ENCODE measurements around the gene EPS8L1. TPM values are rescaled to one million over a fixed set of nuclear protein-coding genes. Genes with fewer than 3 reads are reported as not detected.
A peak's percentile ranks its signal among the peaks of the same experiment; 100 is the strongest.

The EPS8L1 gene
- total and polyA plus RNA-seq, 2 donors (not counting 1 experiment from before 2014, with no cell fraction given) = 0.72 to 1.0 TPM

DNA sequence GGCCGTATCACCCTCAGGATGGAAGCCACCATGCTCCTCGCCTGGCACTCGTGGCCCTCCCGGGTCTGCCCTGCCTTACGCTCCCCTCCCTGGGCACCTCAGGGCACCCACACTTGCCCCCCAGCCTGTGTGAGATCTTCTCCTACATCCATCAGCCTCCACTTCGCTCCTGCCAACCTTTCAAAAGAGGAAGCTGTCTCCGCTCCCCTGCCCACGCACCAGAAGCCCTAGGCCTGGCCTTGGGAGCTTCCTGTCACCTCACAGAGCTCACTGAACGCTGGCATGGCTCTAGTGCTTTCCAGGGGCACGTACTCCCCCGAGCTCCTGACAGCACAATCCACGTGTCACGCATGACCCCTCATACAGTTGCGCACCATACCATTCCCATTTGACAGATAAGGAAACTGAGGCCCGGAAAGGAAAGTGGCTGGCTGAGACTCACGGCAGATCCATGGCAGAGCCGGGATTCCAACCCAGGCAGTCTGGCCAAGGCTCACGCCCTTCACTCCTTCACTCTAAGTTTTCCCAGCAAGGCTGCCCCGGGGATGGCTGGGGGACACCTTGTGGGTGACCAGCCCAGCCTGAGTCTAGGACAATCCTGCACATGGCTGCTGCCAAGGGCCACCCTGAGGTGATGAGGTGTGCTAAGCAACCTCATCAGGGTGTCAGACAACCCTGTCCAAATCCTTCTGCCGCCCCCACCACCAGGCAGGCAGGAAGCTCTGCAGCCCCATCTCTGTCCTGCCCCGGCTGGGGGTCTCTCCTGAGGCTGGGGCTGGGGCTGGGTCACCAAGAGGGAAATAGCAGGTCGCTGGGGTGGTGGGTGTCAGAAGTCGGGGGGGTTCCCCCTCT lies 22.4 kb downstream of the EPS8L1 start:
- ATAC-seq (ENCODE audit: low read depth) = no peak

More for the DNA sequence above, 22.4 kb downstream of the EPS8L1 start:
- Histone ChIP-seq H3K27me3 (replicated peaks in 1 of 4; ENCODE audit: control extremely low read depth in 1 of 4, control insufficient read depth in 3 of 4, insufficient read depth in 4 of 4, low read length in 3 of 4) (no peaks in the 10 kb centered on the region), H3K36me3 (replicated peaks in 1 of 2; ENCODE audit: control extremely low read depth in 1 of 2, control insufficient read depth in 1 of 2, extremely low read depth in 1 of 2, insufficient read depth in 2 of 2, low read length in 1 of 2) (peaks cover 0 to 58% of the 10 kb centered on the region in 2 experiments), H4K20me1 (ENCODE audit: control insufficient read depth, insufficient read depth, low read length, poor library complexity, severe bottlenecking) (peaks cover 60% of the 10 kb centered on the region), H3K4me3 (ENCODE audit: control extremely low read depth in 1 of 5, extremely low read depth in 1 of 5, insufficient read depth in 1 of 5, low read depth in 2 of 5, low read length in 4 of 5) (no peak overlapping the region), H3K79me2 (ENCODE audit: control insufficient read depth, insufficient read depth, low read length) (peaks cover 6% of the 10 kb centered on the region), H3K4me2 (replicated peaks; ENCODE audit: low read depth, low read length, poor library complexity, severe bottlenecking) (no peak overlapping the region), H3K9ac (ENCODE audit: low read length) (no peak overlapping the region), H3K27ac (ENCODE audit: low read length in 2 of 2) (no peak overlapping the region), H3K4me1 (ENCODE audit: control insufficient read depth in 2 of 2, insufficient read depth in 2 of 2, low read length in 2 of 2) (peaks cover 0 to 6% of the 10 kb centered on the region in 2 donors), H3K9me3 (ENCODE audit: control extremely low read depth in 1 of 3, control insufficient read depth in 2 of 3, insufficient read depth in 1 of 3, low read length in 2 of 3) (peaks cover 0 to 7% (median 0%) of the 10 kb centered on the region in 3 donors), H2AFZ (ENCODE audit: insufficient read depth, low read depth, low read length, poor library complexity, severe bottlenecking) (no peak overlapping the region)
- POLR2A ChIA-PET = no interaction called here
- Mint-ChIP-seq H3K4me3 (no peak overlapping the region), H3K9me3 (ENCODE audit: insufficient read depth) (no peaks in the 10 kb centered on the region), H3K27ac (peak overlapping the region; percentile 20), H3K4me1 (peaks cover 4% of the 10 kb centered on the region), H3K27me3 (no peaks in the 10 kb centered on the region)
- intact Hi-C loops (cut with micrococcal nuclease) = no loop called here
- CTCF ChIA-PET = no interaction called here
- no peak for DNase-seq
- TF ChIP-seq CTCF (IDR thresholded peaks at IDR 0.05) (no peak), EZH2 (IDR thresholded peaks at IDR 0.05; ENCODE audit: borderline replicate concordance, insufficient read depth, low read depth, low read length, poor library complexity, severe bottlenecking) (no peak)
- WGBS (ENCODE audit: insufficient coverage) = 89% methylated on average over 20 of the region's 23 CpGs

Data from B cell (primary cell).